HFFc6 (cell line): ENCODE results near the gene TJP1. TPM values are rescaled to one million over a fixed set of nuclear protein-coding genes. Genes with fewer than 3 reads are reported as not detected.
"Not testable (repeated sequence)": the region's sequence is repeated elsewhere in the genome, so short reads cannot be mapped to it uniquely, and the experiment has no call there.

ENCODE experiments used
- DNase-seq: peaks from one replicate; pipeline ENCODE4 v3.0.0-alpha.2; 2018
- H3K27ac Mint-ChIP-seq: 2 replicates; pipeline ENCODE4 v1.8.0; 2020; ENCODE audit warnings: mild to moderate bottlenecking, mixed read lengths
- H3K27me3 Mint-ChIP-seq: 2 replicates; pipeline ENCODE4 v1.8.0; 2021; ENCODE audit warnings: mild to moderate bottlenecking, moderate library complexity, mixed read lengths; ENCODE audit not compliant: insufficient read depth
- H3K36me3 Mint-ChIP-seq: 2 replicates; pipeline ENCODE4 v1.8.0; 2021; ENCODE audit warnings: low read depth, mixed read lengths
- H3K4me1 Mint-ChIP-seq: 2 replicates; pipeline ENCODE4 v1.8.0; 2020; ENCODE audit warnings: low read depth, mixed read lengths
- H3K4me3 Mint-ChIP-seq: 2 replicates; pipeline ENCODE4 v1.8.0; 2020; ENCODE audit warnings: mild to moderate bottlenecking, moderate library complexity, mixed read lengths
- H3K9me3 Mint-ChIP-seq: 2 replicates; pipeline ENCODE4 v1.8.0; 2020; ENCODE audit warnings: mild to moderate bottlenecking, mixed read lengths
- total RNA-seq, 6 experiments: library from RNA; stranded (reverse); fragmentation: NEBNext Ultra II Directional; extraction: Animal tissue kit (Norgen Biotek cat#: 25700); gene quantifications; 2 replicates in 1 of 6; 3 replicates in 5 of 6; pipeline ENCODE4 v1.2.3, GENCODE V29; 2021
- TF ChIP-seq, protein P1 (sequence below): fragments of 200-600 bp; sonication (generic); IDR thresholded peaks from 2 replicates; pipeline ENCODE4 v1.5.0; 2021; ENCODE audit warnings: antibody characterized with exemption, mild to moderate bottlenecking

TJP1 gene
- total RNA-seq, 6 experiments from 2014 or later: 60.1 to 76.3 (median 70.4) TPM

DNA sequence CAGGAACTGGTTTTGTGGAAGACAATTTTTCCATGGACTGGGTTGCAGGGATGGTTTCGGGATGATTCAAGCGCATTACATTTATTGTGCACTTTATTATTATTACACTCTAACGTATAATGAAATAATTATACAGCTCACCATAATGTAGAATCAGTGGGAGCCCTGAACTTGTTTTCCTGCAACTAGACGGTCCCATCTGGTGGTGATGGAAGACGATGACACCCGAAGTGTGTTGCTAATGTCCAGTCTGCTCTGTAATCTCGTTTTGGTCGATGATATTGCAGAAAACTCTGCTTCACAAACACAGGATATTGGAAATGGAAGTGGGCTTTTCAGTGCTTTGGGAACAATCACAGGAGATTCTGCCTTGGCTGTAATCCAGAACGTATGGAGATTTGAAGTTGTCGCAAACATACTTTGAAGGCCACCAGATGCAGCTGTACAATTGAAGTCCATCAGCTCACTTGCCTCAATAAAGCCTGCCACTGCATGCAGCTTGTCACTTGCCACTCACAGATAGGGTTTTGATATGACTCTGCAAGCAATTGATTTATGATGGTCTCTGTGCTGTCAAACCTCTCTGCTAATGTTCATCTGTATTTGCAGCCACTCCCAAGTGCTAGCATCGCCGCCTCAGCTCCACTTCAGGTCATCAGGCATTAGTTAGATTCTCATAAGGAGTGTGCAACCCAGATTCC is 141.7 kb downstream of the TJP1 start:
- Mint-ChIP-seq H3K36me3 (peaks cover 5% of the 10 kb centered on the region; the same call in 1 of the 2 replicates), H3K4me3 (no peak overlapping the region), H3K9me3 (no peaks in the 10 kb centered on the region), H3K4me1 (peaks cover 40% of the 10 kb centered on the region), H3K27me3 (no peaks in the 10 kb centered on the region), H3K27ac (no peak overlapping the region)
- no peak for DNase-seq
- TF ChIP-seq, protein P1, sequence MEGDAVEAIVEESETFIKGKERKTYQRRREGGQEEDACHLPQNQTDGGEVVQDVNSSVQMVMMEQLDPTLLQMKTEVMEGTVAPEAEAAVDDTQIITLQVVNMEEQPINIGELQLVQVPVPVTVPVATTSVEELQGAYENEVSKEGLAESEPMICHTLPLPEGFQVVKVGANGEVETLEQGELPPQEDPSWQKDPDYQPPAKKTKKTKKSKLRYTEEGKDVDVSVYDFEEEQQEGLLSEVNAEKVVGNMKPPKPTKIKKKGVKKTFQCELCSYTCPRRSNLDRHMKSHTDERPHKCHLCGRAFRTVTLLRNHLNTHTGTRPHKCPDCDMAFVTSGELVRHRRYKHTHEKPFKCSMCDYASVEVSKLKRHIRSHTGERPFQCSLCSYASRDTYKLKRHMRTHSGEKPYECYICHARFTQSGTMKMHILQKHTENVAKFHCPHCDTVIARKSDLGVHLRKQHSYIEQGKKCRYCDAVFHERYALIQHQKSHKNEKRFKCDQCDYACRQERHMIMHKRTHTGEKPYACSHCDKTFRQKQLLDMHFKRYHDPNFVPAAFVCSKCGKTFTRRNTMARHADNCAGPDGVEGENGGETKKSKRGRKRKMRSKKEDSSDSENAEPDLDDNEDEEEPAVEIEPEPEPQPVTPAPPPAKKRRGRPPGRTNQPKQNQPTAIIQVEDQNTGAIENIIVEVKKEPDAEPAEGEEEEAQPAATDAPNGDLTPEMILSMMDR: peak; percentile 63

DNA sequence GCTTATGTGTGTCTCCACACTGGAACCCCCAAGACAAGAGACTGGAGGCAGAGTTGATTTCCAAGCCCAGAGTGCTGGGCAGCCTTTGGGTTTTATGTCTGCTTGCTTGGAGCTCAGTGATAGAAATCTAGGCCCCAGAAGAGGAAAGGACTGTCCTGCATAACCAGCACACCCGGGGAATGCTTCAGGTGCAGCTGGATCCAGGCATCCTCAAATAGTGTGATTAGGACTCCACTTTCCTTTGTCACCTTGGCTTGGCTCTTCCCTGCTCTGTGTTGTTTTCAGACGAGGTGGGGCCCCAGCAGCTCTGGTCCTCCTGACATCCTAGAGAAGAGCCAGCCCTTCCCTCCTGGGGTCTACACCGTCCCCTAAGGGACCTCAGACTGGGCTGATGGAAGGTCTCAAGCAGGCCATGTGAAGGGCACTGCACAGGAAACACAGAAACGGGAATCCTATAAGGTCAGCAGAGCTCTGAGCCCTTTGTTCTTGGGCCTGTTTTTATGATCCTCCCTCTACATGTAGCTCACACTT is 143.7 kb downstream of the TJP1 start:
- TF ChIP-seq, protein P1: no peak
- no peak overlapping the region for H3K4me3 Mint-ChIP-seq
- H3K9me3 Mint-ChIP-seq: no peaks in the 10 kb centered on the region
- no peak overlapping the region for H3K27ac Mint-ChIP-seq
- H3K27me3 Mint-ChIP-seq: no peaks in the 10 kb centered on the region
- H3K4me1 Mint-ChIP-seq: peaks cover 41% of the 10 kb centered on the region
- peaks cover 5% of the 10 kb centered on the region; the same call in 1 of the 2 replicates for H3K36me3 Mint-ChIP-seq
- DNase-seq: no peak

DNA sequence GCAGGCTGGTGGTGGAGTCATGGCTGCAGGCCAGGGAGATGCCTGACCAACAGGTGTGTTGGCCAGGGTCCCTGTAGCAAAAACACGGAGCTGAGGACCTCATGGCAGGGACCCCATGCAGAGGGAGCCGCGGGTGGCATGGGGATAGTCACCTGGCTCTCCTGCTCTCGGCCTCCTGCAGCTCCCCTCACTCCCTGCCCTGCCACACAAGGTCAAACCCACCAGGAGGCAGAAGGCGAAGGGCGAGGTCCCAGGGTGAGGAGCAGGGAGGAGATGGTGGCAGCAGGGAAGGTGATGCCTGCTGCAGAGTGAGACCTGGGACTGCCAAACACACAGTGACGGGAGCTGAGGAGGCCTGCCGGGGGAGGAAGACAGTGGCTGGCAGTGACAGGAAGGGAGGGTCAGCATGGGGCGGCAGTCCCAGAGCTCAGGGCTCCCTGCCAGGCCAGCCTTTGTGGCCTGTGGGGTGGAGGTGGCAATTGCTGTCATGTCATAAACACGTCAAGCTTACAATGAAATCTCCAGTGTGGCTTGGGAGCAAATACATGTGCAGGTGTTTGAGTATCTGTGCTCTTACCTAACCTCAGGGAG is 144.3 kb downstream of the TJP1 start:
- peaks cover 43% of the 10 kb centered on the region for H3K4me1 Mint-ChIP-seq
- no peak overlapping the region for H3K4me3 Mint-ChIP-seq
- H3K27ac Mint-ChIP-seq: peak overlapping the region; percentile 87
- peaks cover 5% of the 10 kb centered on the region; the same call in 1 of the 2 replicates for H3K36me3 Mint-ChIP-seq
- TF ChIP-seq, protein P1: no peak
- H3K27me3 Mint-ChIP-seq: no peaks in the 10 kb centered on the region
- H3K9me3 Mint-ChIP-seq: no peaks in the 10 kb centered on the region
- DNase-seq: no peak

DNA sequence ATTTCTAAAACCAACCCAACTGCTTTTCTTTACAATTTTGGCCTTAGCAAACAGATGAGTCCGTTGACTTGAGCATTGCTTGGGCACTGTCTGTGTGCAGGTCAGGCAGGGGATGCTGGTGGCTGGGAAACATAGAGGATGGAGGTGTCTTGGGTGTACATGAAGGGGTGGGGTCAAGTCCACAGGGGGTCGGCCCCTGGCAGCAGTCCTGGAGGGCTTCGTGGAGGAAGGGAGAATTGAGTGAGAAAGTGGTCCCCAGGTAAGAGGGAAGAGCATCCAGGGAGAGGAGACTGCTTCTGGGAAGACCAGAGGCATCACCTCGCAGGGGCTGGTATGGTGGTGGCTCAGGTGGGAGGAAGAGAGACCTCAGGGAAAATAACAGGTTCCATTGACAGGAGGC is 144.8 kb downstream of the TJP1 start:
- TF ChIP-seq, protein P1: no peak
- no peak for DNase-seq
- H3K9me3 Mint-ChIP-seq: no peaks in the 10 kb centered on the region
- H3K4me3 Mint-ChIP-seq: peak overlapping the region; percentile 75; the same call in 1 of the 2 replicates
- peaks cover 43% of the 10 kb centered on the region for H3K4me1 Mint-ChIP-seq
- H3K36me3 Mint-ChIP-seq: peaks cover 9% of the 10 kb centered on the region; the same call in 1 of the 2 replicates
- peak overlapping the region; percentile 87 for H3K27ac Mint-ChIP-seq
- no peaks in the 10 kb centered on the region for H3K27me3 Mint-ChIP-seq

DNA sequence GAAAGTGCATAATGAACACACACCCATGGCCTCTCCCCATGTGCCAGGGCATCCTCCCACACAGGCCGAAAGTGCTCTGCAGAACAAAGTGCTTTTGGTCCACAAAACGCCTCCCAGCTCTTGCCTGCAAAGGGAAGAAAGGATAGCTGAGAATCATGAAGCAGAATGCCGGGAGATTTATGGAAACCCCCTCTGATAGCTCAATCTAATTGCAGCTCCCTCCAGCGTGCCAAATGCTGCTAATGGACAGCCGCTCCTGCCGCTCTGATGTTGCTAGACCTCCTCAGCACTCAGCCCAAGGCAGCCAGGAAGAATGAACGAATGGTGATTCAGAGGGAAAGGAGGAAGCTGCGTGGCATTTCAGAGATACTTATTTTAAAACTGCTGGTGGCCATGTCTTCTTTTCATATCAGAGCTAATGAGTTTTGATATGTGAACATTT is 145.3 kb downstream of the TJP1 start:
- Mint-ChIP-seq H3K4me3 (peak overlapping the region; percentile 75), H3K36me3 (peaks cover 10% of the 10 kb centered on the region; the same call in 1 of the 2 replicates), H3K27ac (peak overlapping the region; percentile 87), H3K9me3 (no peaks in the 10 kb centered on the region), H3K27me3 (no peaks in the 10 kb centered on the region), H3K4me1 (peaks cover 48% of the 10 kb centered on the region)
- TF ChIP-seq, protein P1: no peak
- no peak for DNase-seq

DNA sequence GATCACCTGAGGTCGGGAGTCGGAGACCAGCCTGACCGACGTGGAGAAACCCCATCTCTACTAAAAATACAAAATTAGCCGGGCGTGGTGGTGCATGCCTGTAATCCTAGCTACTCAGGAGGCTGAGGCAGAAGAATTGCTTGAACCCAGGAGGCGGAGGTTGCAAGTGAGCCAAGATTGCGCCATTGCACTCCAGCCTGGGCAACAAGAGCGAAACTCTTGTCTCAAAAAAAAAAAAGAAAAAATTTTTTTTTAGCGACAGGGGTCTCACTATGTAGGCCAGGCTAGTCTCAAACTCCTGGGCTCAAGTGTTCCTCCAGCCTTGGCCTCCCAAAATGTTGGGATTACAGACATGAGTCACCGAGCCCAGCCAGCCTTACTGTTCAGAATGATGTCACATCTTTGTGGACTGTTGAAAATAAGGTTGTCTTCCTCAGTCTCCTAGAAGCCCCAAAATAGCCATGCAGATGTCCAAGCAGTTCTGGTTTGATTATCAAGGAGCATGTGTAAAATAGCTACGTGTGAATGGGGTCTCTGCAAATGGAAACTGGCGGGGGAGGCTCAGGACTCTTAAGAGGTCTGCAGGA is 145.8 kb downstream of the TJP1 start:
- H3K36me3 Mint-ChIP-seq: peaks cover 10% of the 10 kb centered on the region; the same call in 1 of the 2 replicates
- H3K4me3 Mint-ChIP-seq: peak overlapping the region; percentile 75
- not testable (repeated sequence) for H3K9me3 Mint-ChIP-seq

More for the DNA sequence above, 145.8 kb downstream of the TJP1 start:
- Mint-ChIP-seq H3K4me1 (peaks cover 53% of the 10 kb centered on the region), H3K27ac (peak overlapping the region; percentile 87; the same call in 1 of the 2 replicates)
- peak; percentile 40 for DNase-seq
- H3K27me3 Mint-ChIP-seq: not testable (repeated sequence)
